Breast epithelium (tissue), 3 donors: ENCODE results near the gene TMEM63B.

Source experiments
- CTCF ChIP-seq, 3 donors: fragments of 450-650 bp; IDR thresholded peaks; one replicate each; pipeline ENCODE4 v1.5.1; 2016 to 2017; ENCODE audit warnings: antibody characterized with exemption in 3 of 3, mild to moderate bottlenecking in 3 of 3, moderate library complexity in 3 of 3
- POLR2A ChIP-seq: fragments of 450-650 bp; IDR thresholded peaks from one replicate; pipeline ENCODE4 v1.6.1; 2016; ENCODE audit warnings: antibody characterized with exemption, mild to moderate bottlenecking, moderate library complexity
- POLR2AphosphoS5 ChIP-seq, 3 donors: sonication (generic); formaldehyde crosslinking; IDR thresholded peaks; one replicate each; pipeline ENCODE4 v1.6.1; 2017; ENCODE audit warnings: antibody characterized with exemption in 3 of 3

GRCh38 chr6:44179648-44180047 lies 52.3 kb downstream of the TMEM63B start:
- TF ChIP-seq CTCF (IDR thresholded peaks at IDR 0.05) (no peak), POLR2A (no peak), POLR2AphosphoS5 (IDR thresholded peaks at IDR 0.05) (no peak)
